Colonic mucosa (tissue), 4 donors: Measurements from ENCODE around the gene CHTF18. TPM values are rescaled to one million over a fixed set of nuclear protein-coding genes. Genes with fewer than 3 reads are reported as not detected.

Source experiments
- DNase-seq: peaks from one replicate; pipeline ENCODE4 v3.0.0-alpha.2; 2020
- H3K27ac ChIP-seq: fragments of 200-600 bp; one replicate; pipeline ENCODE4 v1.8.0; 2021
- H3K27me3 ChIP-seq: fragments of 200-600 bp; one replicate; pipeline ENCODE4 v1.8.0; 2021
- H3K36me3 ChIP-seq: fragments of 200-600 bp; one replicate; pipeline ENCODE4 v1.8.0; 2021
- H3K4me1 ChIP-seq: fragments of 200-600 bp; one replicate; pipeline ENCODE4 v1.8.0; 2021; ENCODE audit warnings: mild to moderate bottlenecking
- H3K4me3 ChIP-seq: fragments of 200-600 bp; one replicate; pipeline ENCODE4 v1.8.0; 2021
- H3K9ac ChIP-seq, 2 donors: one replicate each; pipeline ENCODE4 v1.7.0; 2013; ENCODE audit warnings: control low read depth in 2 of 2, low read depth in 2 of 2, low read length in 2 of 2
- H3K9me3 ChIP-seq: fragments of 200-600 bp; one replicate; pipeline ENCODE4 v1.8.0; 2021
- CTCF ChIP-seq: fragments of 200-600 bp; IDR thresholded peaks from one replicate; pipeline ENCODE4 v1.8.0; 2022; ENCODE audit warnings: antibody characterized with exemption, mild to moderate bottlenecking
- intact Hi-C: fragments of 100-400 bp; cut with DNase I; formaldehyde crosslinking; loops from one replicate; pipeline ENCODE4 v1.14.1; 2022
- total RNA-seq, 2 donors: library from RNA; stranded (reverse); fragmentation: NEBNext Ultra II Directional in 1 of 2; extraction: Animal tissue kit (Norgen Biotek cat#: 25700) in 1 of 2; gene quantifications; one replicate each; pipeline ENCODE4 v1.2.1, GENCODE V29; 2021
- donor health status: healthy.
- donor health status: DM: no; HTN: no; CAD: no.
- donor health status: DM: no; HTN: no; CAD: no.

The CHTF18 gene
- total RNA-seq, 2 donors from 2014 or later = 16.5 to 111 TPM

- peaks cover 22% of the 10 kb centered on the region for H3K27me3 ChIP-seq
- H3K4me3 ChIP-seq = no peak overlapping the region
- no peak for TF ChIP-seq CTCF
- H3K9me3 ChIP-seq = no peaks in the 10 kb centered on the region
- DNase-seq = no peak
- H3K27ac ChIP-seq = no peak overlapping the region
- no peaks in the 10 kb centered on the region for H3K36me3 ChIP-seq
- H3K9ac ChIP-seq = no peak overlapping the region
- intact Hi-C loops = no loop called here
- H3K4me1 ChIP-seq = no peaks in the 10 kb centered on the region
Observed at GRCh38 chr16:780296-780695, 8.1 kb upstream of the CHTF18 start.

GRCh38 chr16:781346-782010 is 6.9 kb upstream of the CHTF18 start:
- intact Hi-C loops = no loop called here
- Histone ChIP-seq H3K9me3 (no peaks in the 10 kb centered on the region), H3K27ac (no peak overlapping the region), H3K4me1 (no peaks in the 10 kb centered on the region), H3K9ac (no peak overlapping the region), H3K27me3 (peaks cover 22% of the 10 kb centered on the region), H3K4me3 (no peak overlapping the region), H3K36me3 (peaks cover 4% of the 10 kb centered on the region)
- no peak for DNase-seq
- no peak for TF ChIP-seq CTCF

- Histone ChIP-seq H3K9me3 (no peaks in the 10 kb centered on the region), H3K36me3 (peaks cover 4% of the 10 kb centered on the region), H3K9ac (no peak overlapping the region), H3K4me1 (peaks cover 4% of the 10 kb centered on the region), H3K27me3 (peaks cover 22% of the 10 kb centered on the region), H3K4me3 (no peak overlapping the region), H3K27ac (no peak overlapping the region)
- no peak for TF ChIP-seq CTCF
- no peak for DNase-seq
- intact Hi-C loops = no loop called here
Observed at GRCh38 chr16:782258-782657, 6.2 kb upstream of the CHTF18 start.

GRCh38 chr16:782766-783403 is 5.5 kb upstream of the CHTF18 start:
- no peak overlapping the region for H3K27ac ChIP-seq
- H3K9me3 ChIP-seq = no peaks in the 10 kb centered on the region
- H3K27me3 ChIP-seq = peaks cover 22% of the 10 kb centered on the region
- no peak for DNase-seq
- H3K4me1 ChIP-seq = peaks cover 8% of the 10 kb centered on the region
- TF ChIP-seq CTCF = no peak
- peaks cover 4% of the 10 kb centered on the region for H3K36me3 ChIP-seq
- no peak overlapping the region for H3K4me3 ChIP-seq
- intact Hi-C loops = no loop called here
- H3K9ac ChIP-seq = no peak overlapping the region

- Histone ChIP-seq H3K36me3 (peaks cover 4% of the 10 kb centered on the region), H3K27me3 (peaks cover 22% of the 10 kb centered on the region), H3K9ac (no peak overlapping the region), H3K9me3 (no peaks in the 10 kb centered on the region), H3K4me3 (no peak overlapping the region), H3K4me1 (peaks cover 8% of the 10 kb centered on the region), H3K27ac (no peak overlapping the region)
- intact Hi-C loops = no loop called here
- TF ChIP-seq CTCF = no peak
- DNase-seq = no peak
Observed at GRCh38 chr16:783404-784161, 4.8 kb upstream of the CHTF18 start.
